Glomerular endothelial cell (primary cell): ENCODE results near the gene SH3PXD2A. TPM values are rescaled to one million over a fixed set of nuclear protein-coding genes. Genes with fewer than 3 reads are reported as not detected.

Experiments used
- DNase-seq: peaks from one replicate; pipeline ENCODE4 v3.0.0-alpha.2; 2011; ENCODE audit warnings: low read depth, low spot score; ENCODE audit errors: extremely low read depth
- total RNA-seq: library from RNA; depleted of rRNA; stranded (reverse); fragments of >200 nt; gene quantifications from 2 replicates; pipeline ENCODE4 v1.2.3, GENCODE V29; 2015

SH3PXD2A gene
- total RNA-seq, 1 donor from 2014 or later: 24.9 TPM

DNA sequence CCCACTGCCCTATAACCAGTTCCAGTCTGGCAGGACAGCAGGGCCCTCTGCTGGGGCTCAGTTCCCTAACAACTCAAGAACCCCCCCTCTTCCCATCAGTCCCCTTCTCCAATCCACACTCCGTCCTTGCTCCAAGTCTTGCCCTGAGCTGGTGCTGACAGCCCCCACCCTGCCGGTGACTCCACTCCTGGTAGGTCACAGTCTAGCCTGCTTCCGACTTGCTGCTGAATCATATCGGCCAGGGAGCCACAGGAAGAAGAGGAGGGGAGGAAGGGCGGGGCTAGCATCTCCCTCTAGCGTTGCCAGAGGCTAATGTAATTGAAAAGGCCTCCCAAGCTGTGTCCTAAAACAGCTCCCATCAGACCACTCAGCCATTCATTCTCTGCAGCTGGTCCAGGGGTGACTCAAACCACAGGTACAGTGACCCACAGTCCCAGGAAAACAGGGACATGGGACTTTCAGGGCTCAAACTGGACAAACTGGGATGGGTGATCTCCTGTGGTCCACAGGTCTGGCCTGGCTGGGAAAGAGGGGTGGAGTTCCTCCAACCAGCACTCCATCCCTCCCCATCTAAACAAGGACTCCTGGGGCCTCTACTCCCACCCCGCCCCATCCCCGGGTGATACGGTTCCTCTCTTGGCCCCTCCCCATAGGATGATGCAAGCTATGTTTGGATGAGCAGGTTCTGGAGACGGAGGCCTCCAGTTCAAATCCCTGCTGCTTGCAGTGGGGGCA is 158.8 kb downstream of the SH3PXD2A start:
- no peak for DNase-seq

DNA sequence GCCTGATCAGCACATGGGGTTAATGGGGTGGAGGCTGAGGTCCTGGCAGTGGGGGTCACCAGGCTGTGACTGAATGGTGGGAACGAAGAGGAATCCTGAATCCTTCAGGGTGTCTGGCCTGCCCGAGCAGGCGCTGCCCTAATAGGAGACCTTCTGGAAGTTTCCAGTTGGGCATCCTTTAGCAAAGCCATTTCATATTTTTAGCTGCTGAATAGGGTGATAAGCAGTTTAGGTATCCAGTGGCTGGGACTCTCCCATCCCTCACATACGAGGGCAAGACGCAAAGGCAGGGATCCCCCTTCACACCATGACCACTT is 159.3 kb downstream of the SH3PXD2A start:
- DNase-seq: no peak

DNA sequence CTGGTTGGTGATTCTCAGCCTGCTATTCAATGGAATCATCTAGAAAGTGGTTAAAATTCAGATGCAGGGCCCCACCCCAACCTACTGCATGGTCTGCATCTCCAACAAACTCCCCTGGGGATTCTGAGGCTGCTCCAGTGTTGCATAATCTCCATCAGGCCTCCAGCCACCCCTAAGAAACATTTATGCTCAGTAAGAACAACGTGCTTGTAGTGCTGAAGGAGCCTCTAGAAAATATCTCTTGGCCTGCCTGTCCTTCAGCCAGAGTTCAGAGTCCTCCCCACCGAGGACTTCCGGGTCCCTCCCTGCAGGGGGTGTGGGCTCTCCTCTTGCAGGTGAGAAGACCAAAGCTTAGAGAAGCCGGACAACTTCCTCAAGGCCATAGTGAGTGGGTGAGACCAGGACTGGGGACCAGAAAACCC is 159.8 kb downstream of the SH3PXD2A start:
- no peak for DNase-seq

DNA sequence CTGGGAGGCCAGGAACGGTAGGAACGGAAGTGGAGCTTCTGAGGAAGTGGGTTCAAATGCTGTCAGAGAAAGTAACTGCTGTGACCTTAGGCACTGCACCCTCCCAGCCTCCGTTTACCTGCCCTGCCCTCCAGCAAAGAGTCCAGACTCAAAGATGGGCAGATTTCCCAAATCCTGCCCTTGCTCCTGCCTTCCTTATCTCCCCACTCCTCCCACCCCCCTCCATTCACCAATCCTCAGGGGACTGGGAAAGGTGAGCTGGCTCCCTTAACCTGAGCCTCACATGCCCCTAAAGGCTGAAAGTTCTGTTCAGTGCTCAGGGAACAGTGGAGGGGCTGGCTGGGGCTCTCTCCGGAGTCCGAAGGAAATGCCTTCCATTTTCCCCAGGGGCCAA is 161.6 kb downstream of the SH3PXD2A start:
- no peak for DNase-seq

DNA sequence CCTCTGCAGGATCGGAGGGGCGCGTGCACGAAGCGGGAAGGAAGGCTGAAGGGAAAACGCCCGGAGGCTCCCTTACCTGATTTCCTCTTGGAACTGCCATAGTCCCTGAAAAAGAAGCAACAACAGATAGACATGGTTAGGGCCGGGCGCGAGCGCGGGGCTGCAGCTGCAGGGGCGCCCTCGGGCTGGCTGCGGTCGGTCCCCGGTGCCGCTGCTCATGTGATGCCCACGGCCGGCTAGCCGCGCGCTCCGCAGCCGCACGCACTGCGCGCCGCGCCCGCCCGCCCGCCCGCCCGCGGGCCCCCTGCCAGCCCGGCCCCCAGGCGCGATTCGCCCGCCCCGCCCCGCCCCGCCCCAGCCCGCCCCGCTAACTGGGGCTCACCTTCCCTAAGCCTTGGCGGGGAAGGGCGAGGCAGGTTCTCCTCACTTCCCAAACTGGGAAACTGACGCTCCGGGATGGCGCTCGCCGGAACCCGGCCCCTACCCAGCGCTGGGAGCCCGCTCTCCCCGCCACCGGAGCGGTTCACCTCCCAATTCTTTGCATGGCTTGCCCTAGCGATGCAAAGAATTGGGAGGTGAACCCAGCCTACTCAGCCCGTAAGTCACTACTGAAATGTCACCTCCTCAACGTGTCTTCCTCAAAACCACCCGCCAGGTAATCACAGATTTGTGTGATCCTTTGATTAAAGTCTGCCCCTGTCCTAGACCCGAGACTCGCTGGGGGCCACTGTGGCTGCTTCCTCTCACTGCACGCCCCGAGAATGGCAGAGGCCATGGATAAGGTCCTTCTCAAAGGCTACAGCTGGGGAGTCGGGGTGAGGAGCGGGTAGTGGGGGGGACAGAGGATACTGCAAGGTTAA is 162.2 kb downstream of the SH3PXD2A start:
- DNase-seq: no peak

DNA sequence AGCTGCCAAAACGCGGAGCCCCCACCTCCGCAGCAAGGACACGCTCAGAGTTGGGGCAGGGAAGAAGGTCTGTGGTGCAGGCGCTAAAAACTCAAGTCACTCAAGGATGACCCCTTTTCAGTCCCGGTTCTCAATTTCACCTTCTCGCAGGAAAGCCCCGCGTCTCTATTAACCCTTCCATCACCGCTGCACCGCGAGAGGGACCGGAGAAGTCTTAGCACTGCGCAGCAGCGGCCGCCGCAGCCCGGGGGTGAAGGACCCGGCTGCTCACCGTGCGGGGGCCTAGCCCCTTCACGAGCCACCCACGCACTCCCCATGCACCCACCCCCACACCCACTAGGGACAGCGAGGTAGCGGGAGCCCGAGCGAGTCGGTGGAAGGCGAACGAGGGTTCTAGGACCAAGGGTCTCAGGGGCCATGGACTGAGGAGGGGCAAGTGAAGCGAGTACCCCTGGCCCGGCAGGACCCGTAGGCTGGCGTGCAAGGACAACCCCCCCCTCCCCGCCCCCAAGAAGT is 162.9 kb downstream of the SH3PXD2A start:
- DNase-seq: no peak

DNA sequence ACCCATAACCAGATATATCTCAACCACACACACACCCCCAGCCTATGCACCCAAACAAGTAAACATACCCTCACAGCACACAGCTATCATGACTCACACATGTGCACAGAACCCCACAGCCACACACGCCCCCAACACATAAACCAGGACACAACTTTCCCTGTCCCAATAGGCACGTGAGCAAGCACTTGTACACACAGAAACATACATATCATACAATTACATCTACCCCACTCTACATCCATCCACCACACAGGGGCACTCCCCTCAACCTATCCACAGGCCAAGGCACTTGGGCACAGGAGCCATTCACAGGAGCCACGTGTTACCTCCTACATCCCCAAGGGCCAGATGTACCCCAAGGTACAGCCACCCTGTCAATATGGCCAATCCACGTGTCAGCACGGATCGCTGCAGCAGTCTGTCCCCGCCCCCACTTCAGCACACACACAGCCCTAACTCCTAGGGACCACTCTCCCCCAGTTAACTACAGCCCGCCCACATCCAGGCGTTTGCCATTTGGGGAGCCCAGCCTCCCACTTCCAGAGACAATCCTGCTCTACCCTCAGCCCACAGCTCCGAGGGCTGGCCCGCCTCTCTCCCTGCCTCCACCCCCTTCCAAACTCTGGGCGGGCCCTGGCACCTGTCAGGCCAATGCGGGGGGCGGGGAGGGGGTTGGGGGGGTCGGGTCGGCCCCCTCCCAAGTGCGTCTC is 163.5 kb downstream of the SH3PXD2A start:
- DNase-seq: no peak

DNA sequence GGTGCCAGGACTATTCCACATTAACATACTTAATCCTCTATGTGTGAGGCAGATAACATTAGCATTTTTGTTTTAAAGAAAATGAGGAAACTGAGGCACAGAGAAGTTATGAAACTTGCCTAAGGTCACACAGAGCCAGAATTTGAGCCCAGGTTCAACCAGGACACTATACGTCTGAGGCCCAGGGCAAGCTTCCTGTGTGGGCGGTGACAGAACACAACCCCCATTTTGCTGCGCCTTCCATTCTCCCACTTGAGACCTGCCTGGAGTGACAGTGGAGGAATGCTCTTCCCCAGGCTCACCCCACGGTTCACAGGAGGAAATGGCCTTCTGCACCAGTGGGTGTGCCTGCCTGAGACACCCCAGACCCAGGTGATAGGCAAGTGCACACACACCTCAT is 164.1 kb downstream of the SH3PXD2A start:
- no peak for DNase-seq

DNA sequence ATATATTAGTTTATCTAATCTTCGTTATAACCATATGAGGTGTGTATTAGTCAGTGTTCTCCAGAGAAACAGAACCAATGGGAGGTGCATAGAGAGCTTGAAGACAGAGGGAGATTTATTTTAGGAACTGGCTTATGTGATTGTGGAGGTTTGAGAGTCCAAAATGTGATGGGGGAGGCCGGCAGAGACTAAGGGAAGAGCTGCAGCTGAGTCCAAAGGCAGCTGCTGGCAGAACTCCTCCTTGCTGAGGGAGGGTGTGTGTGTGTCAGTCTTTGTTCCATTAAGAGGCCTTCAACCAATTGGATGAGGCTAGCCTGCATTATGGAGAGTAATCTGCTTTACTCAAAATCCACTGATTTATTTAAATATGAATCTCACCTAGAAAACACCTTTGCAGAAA is 165.1 kb downstream of the SH3PXD2A start:
- no peak for DNase-seq

DNA sequence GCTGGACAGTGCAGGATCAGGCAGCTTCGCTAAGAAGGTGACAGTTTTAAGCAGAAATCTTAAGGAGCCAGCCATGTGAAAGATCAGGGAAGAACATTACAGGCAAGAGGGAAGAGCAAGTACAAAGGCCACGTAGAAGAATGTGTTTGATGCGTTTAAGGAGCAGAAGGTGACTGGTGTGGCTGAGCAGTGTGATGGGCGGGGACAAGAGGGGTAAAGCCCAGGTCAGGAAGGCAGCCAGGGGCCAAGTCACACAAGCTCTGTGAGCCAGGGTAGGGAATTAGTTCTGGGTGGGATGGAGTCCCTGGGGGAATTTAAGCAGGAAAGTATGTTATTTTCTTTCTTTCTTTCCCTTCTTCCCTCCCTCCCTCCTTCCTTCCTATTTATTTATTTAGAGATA is 166.9 kb downstream of the SH3PXD2A start:
- DNase-seq: no peak

DNA sequence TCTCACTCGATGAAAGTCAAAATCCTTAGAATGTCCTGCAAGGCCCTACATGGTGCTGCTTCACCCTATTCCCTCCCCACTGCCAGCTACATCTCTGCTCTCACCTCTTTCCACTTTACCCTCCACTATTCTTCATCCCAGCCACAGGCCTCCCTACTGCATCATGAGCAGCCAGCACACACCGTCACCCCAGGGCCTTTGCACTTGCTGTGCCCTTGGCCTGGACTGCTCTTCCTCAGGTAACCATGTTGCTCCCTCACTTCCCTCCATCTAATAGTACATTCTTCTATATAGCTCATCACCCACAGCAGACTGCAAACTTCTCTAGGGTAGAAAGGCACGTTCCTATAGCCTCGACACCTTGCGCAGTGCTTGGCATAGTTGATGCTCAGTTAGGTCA is 167.7 kb downstream of the SH3PXD2A start:
- DNase-seq: no peak

DNA sequence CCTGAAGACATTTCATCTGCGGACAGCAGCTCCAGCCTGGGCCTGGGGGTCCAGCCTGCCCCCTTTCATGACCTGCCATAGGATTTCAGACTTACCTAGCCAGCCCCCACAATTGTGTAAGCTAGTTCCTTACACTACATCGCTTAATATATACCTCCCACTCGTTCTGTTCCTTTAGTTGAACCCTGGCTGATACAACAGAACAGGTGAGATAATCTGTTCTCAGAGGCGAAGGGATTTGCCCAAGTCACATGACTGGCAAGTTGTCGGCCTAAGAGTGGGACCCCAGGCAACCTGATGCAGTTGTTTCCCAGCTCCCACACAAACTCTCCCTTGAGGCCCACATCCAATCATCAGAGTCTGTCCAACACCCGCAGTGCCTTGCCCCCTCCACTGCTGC is 168.2 kb downstream of the SH3PXD2A start:
- no peak for DNase-seq

DNA sequence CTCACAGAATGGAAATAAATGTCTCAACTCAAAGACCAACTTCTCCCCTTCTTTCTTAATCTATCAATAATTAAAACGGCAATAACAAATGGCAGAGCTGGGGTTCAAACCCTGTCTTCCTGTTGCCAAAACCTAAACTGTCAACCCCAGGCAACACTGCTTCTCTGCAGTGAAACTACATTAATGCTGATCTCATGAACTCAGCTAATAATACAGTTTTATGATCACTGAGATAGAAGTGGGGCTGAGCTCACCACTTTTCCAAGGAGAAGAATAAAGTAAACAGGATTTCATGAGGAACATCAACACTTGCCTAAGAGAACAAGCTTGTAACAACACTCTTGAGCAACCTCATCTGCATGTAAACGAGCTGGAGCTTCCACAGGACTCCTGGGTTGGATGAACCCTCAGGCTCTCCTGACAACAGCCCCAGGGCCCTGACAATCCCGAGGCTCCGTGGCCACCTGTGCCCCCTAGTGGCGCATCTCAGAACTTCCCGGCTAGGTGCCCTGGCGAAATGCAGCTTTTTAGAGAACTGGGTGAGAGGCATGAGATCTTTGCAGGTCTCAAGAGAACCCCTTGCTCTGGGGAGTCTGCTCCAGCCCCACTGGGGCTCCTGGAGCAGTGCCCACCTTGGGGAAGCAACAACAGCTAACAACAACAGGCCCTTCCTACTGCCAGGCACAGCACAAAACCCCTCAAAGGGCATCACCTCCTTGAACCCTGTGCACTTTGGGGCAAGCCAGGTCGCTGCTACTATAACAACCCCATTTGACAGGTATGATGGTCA is 169.3 kb downstream of the SH3PXD2A start:
- no peak for DNase-seq

DNA sequence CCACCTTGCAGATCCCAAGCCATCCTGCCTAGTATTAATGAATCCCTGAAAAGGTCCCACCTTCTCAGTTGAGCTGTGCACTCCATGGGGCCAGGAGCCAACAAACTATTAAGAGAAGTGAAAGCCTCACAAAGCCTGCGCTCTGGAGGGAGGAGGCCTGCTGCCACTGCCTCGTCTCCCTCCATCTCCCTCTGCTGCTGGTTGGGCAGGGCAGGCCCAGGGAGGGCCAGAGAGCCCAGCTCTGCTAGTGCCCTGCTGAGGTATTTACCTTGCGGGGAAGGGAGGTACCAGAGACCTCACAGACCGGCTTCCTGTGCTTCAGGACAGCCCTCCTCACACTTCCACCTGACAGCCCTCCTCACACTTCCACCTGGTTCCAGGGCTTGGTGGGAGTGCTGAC is 171.5 kb downstream of the SH3PXD2A start:
- no peak for DNase-seq

DNA sequence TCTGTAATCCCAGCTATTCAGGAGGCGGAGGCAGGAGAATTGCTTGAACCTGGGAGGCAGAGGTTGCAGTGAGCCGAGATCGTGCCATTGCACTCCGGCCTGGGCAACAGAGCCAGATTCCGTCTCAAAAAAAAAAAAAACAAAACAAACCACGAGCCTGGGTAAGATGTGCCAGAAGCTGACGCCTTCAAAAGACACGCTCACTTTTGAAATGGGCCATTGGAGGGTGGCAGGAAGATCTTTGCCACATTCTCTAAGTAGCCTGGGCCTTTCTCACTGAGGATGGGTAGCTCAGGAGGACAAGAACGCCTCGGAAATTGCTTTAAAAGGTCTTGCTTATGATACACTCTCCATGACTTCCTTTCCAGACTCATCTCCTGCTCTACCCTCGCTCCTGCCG is 172.7 kb downstream of the SH3PXD2A start:
- no peak for DNase-seq

DNA sequence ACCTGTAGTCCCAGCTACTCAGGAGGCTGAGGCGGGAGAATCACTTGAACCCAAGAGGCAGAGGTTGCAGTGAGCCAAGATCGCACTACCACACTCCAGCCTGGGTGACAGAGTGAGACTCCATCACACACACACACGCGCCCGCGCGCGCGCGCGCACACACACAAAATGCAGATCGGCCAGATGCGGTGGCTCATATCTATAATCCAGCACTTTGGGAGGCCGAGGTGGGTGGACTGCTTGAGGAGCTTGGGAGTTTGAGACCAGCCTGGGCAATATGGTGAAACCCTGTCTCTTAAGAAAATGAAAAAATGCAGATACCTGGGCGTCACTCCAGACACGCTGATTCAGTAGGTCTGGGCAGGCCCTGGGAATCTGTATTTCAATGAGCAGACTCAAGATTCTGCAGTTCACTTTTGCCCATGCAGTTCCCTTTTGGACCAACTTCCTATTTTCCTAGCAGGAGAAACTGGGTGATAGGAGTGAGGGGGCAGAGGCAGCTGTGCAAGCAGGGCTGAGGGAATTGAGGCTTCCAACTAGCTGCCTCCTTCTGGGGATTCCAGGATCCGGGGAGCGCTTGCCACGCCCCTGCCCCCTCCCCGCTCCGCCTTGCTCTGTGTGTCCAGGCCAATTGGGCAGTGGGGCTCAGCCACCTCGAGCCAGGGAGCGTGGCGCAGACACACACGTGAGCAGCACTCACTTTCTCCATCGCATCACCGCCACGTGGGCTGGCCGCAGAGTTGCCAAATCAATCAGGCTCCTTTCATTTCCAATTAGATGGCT is 173.6 kb downstream of the SH3PXD2A start:
- DNase-seq: no peak

DNA sequence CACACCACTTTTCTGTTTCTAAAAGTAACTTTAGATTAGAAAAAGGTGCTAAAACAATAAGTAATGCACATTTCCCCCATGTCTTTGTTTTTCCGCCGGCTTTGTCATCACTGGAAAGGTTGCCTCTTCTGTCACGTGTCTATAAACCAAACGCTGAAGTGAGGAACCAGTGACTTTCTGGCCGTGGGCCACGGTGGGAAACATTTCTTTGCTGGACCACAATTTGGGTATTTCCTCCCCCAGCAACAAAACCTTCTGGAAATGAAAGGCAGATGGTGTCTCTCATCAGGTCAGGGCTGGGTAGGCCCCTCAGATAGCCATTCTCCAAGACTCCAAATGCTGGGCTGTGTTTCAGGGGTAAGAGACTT is 174.5 kb downstream of the SH3PXD2A start:
- DNase-seq: no peak

DNA sequence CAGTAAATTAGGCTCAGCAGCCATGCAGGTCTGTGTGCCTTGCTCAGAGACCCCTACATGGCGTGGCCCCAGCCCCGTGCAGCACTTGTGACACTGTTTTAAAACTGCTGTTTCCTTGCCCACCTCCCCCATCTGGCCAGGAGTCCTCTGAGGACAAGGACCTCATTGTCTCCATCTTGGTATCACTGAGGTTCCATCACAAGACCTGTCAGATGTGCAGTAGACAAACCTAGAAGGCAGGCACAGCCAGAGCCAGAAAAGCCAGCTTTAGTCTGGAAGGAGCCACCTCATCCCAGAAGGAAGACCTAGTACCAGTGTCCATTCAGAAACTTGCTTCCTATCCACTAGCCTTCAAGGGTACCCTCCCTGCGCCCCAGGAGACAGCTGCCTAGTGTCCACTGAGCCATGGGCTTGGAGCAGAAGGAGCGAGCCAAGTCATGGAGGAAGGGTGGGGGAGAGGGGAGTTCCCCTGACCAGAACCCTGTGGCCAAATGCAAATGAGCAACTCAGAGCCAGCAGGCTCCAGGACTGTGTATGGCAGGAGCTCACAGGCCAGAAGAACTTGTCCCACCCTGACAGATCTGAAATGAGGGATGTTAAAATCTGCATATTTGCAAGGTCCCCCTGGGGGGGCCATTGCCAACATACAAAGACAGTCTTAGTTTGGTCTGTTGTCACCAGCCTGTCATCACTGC is 176.1 kb downstream of the SH3PXD2A start:
- DNase-seq: no peak

DNA sequence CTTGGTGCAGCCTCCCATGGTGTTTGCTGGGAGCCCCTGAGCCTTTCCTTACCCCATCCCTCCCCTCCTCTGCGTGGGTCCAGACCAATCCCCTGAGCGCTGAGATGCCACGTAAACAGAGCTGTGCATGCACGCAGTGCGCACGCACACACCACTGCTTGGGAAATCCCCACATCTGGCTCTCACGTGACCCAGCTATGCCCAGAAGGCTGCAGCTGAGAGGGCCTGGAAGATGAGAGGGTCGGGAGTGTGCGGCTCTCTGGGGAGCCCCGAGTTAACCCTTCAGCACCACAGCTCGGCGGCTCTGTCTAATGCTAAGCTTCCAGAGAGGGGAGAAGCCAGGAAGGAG is 177.2 kb downstream of the SH3PXD2A start:
- DNase-seq: peak; percentile 41
